K562 (cell line): ENCODE data around the gene C10orf71. TPM values are rescaled to one million over a fixed set of nuclear protein-coding genes. Genes with fewer than 3 reads are reported as not detected.

Source experiments
- ATAC-seq: fragments of 200-7000 bp; cut with Tn5 transposase; 3 replicates; pipeline ENCODE4 v1.9.1; 2020; ENCODE audit warnings: moderate library complexity
- BruUV-seq: library from RNA; stranded (reverse); fragments of 400-500 nt; replicated peaks from 2 replicates; lab custom pipeline; 2021; lab: Mats Ljungman, UMichigan
- CTCF ChIA-PET: fragments of 300-600 bp; formaldehyde crosslinking; extraction: SDS; loops from one replicate; lab custom pipeline; 2021; ENCODE audit warnings: low intra/inter-chr PET ratio; lab: Yijun Ruan, JAX
- POLR2A ChIA-PET: fragments of 300-600, 350-650 bp; sonication (Branson Sonifier 250); formaldehyde crosslinking; extraction: SDS; loops from one replicate; lab custom pipeline; 2021; ENCODE audit warnings: antibody characterized with exemption, inconsistent platforms; lab: Yijun Ruan, JAX
- DNase-seq, 4 experiments: peaks; one replicate each; pipeline versions ENCODE4 v3.0.0 to v3.0.0-alpha.2; 2011 to 2018; ENCODE audit warnings: low spot score in 3 of 4, mixed read lengths in 3 of 4; ENCODE audit errors: extremely low read depth in 1 of 4
- FAIRE-seq: peaks from 2 replicates; lab custom pipeline; 2011; peaks lifted over from hg19 to GRCh38; lab: Jason Lieb, UNC
- H2AFZ ChIP-seq: 2 replicates; pipeline ENCODE4 v1.6.0; 2011; ENCODE audit warnings: low read depth, low read length, control low read depth, inconsistent platforms
- H3K27ac ChIP-seq: fragments of 200-600 bp; 3 replicates; pipeline ENCODE4 v1.8.0; 2011; ENCODE audit warnings: low read depth, mild to moderate bottlenecking, control low read depth, inconsistent platforms, low read length, moderate library complexity, mixed read lengths; ENCODE audit errors: extremely low read depth
- H3K27me3 ChIP-seq, 2 experiments: fragments of 300-600 bp in 1 of 2; 2 replicates in 1 of 2; 3 replicates in 1 of 2; pipeline versions ENCODE4 v1.6.0 to v1.8.0; 2011; ENCODE audit warnings: inconsistent platforms in 2 of 2, low read length in 2 of 2, mild to moderate bottlenecking in 1 of 2, mixed read lengths in 1 of 2, moderate library complexity in 1 of 2; ENCODE audit not compliant: control insufficient read depth in 2 of 2, insufficient read depth in 2 of 2
- H3K36me3 ChIP-seq: fragments of 300-600 bp; 3 replicates; pipeline ENCODE4 v1.8.0; 2011; ENCODE audit warnings: mild to moderate bottlenecking, low read length, inconsistent platforms; ENCODE audit not compliant: control insufficient read depth, insufficient read depth
- H3K4me1 ChIP-seq, 2 experiments: fragments of 200-600 bp in 1 of 2; replicated peaks in 1 of 2; 2 replicates in 1 of 2; 3 replicates in 1 of 2; pipeline versions ENCODE4 v1.5.1 to v1.8.0; 2011; ENCODE audit warnings: inconsistent platforms in 2 of 2, low read length in 2 of 2, mild to moderate bottlenecking in 1 of 2, mixed read lengths in 1 of 2, moderate library complexity in 1 of 2; ENCODE audit not compliant: control insufficient read depth in 2 of 2, insufficient read depth in 2 of 2
- H3K4me2 ChIP-seq: 2 replicates; pipeline ENCODE4 v1.6.1; 2011; ENCODE audit warnings: low read length, control low read depth, inconsistent platforms, mixed read lengths; ENCODE audit not compliant: insufficient read depth
- H3K4me3 ChIP-seq: fragments of 200-600 bp; sonication (generic), shearing (Covaris generic); 2 replicates; pipeline ENCODE4 v1.5.1; 2016; ENCODE audit warnings: control low read depth, inconsistent platforms
- H3K79me2 ChIP-seq: fragments of 200-600 bp; 3 replicates; pipeline ENCODE4 v1.8.0; 2011; ENCODE audit warnings: low read length, inconsistent platforms; ENCODE audit not compliant: control insufficient read depth, insufficient read depth
- H3K9ac ChIP-seq, 2 experiments: 2 replicates each; pipeline versions ENCODE4 v1.6.0 to v1.6.1; 2011; ENCODE audit warnings: low read depth in 2 of 2, low read length in 2 of 2, control low read depth in 1 of 2, inconsistent platforms in 1 of 2, mild to moderate bottlenecking in 1 of 2, mixed read lengths in 1 of 2; ENCODE audit not compliant: insufficient read depth in 1 of 2
- H3K9me1 ChIP-seq: one replicate; pipeline ENCODE4 v1.6.0; 2011; ENCODE audit warnings: inconsistent platforms, mild to moderate bottlenecking, low read length, moderate library complexity; ENCODE audit not compliant: control insufficient read depth, insufficient read depth
- H3K9me3 ChIP-seq: replicated peaks from 2 replicates; pipeline ENCODE4 v1.5.1; 2011; ENCODE audit warnings: low read depth, low read length, inconsistent platforms; ENCODE audit not compliant: control insufficient read depth, insufficient read depth
- H4K20me1 ChIP-seq: replicated peaks from 2 replicates; pipeline ENCODE4 v1.6.1; 2011; ENCODE audit warnings: low read length, inconsistent platforms, mixed read lengths; ENCODE audit not compliant: control insufficient read depth, insufficient read depth
- CC2D1A ChIP-seq: fragments of 450-650 bp; IDR thresholded peaks from 2 replicates; pipeline ENCODE4 v1.6.1; 2017; ENCODE audit warnings: mild to moderate bottlenecking
- ELK3 ChIP-seq: fragments of 450-650 bp; formaldehyde crosslinking; IDR thresholded peaks from 2 replicates; pipeline ENCODE4 v1.4.0; 2020; ENCODE audit warnings: mild to moderate bottlenecking
- GABPB2 ChIP-seq: fragments of 250-450 bp; sonication (Bioruptor Pico); conservative IDR thresholded peaks from 2 replicates; pipeline ENCODE4 v1.5.1; 2021; ENCODE audit warnings: mild to moderate bottlenecking
- HLTF ChIP-seq: fragments of 450-650 bp; IDR thresholded peaks from 2 replicates; pipeline ENCODE4 v1.6.1; 2016
- NFE2 ChIP-seq: IDR thresholded peaks from 2 replicates; pipeline ENCODE4 v1.6.1; 2014; ENCODE audit warnings: antibody characterized with exemption, low read depth
- PHB2 ChIP-seq: fragments of 450-650 bp; IDR thresholded peaks from 2 replicates; pipeline ENCODE4 v1.6.1; 2017; ENCODE audit warnings: low read depth
- SMC3 ChIP-seq: conservative IDR thresholded peaks from 2 replicates; pipeline ENCODE4 v1.6.1; 2011; ENCODE audit warnings: low read depth, low read length, improper control_type of control experiment; ENCODE audit not compliant: insufficient read depth
- SP2 ChIP-seq: IDR thresholded peaks from 2 replicates; pipeline ENCODE4 v1.6.1; 2011; ENCODE audit warnings: mild to moderate bottlenecking, low read depth, low read length, moderate library complexity; ENCODE audit not compliant: poor library complexity, severe bottlenecking; ENCODE audit errors: extremely low read depth
- TBL1XR1 ChIP-seq, 2 experiments: IDR thresholded peaks; 2 replicates each; pipeline ENCODE4 v1.6.1; 2012; ENCODE audit warnings: improper control_type of control experiment in 2 of 2, low read length in 2 of 2, mild to moderate bottlenecking in 1 of 2
- TRIM24 ChIP-seq, 2 experiments: fragments of 450-650 bp; IDR thresholded peaks; 2 replicates each; pipeline ENCODE4 v1.6.1; 2016
- TSC22D4 ChIP-seq: fragments of 450-650 bp; IDR thresholded peaks from 2 replicates; pipeline ENCODE4 v1.6.1; 2016; ENCODE audit warnings: missing genetic modification characterization, missing biosample characterization, control low read depth
- U2AF1 ChIP-seq: fragments of 200-400 bp; formaldehyde crosslinking; optimal IDR thresholded peaks from 2 replicates; pipeline ENCODE3; 2017; ENCODE audit warnings: mild to moderate bottlenecking, low read depth, low read length, moderate library complexity
- ZBTB5 ChIP-seq: fragments of 450-650 bp; IDR thresholded peaks from 2 replicates; pipeline ENCODE4 v1.6.1; 2017; ENCODE audit warnings: antibody characterized with exemption
- ZC3H8 ChIP-seq: fragments of 450-650 bp; IDR thresholded peaks from 2 replicates; pipeline ENCODE4 v1.6.1; 2017
- ZFP91 ChIP-seq: sonication (generic); formaldehyde crosslinking; IDR thresholded peaks from 2 replicates; pipeline ENCODE4 v1.8.0; 2022; ENCODE audit warnings: mild to moderate bottlenecking, missing genetic modification reagents
- ZKSCAN8 ChIP-seq: fragments of 200-800 bp; sonication (Bioruptor generic); IDR thresholded peaks from 2 replicates; pipeline ENCODE4 v1.6.1; 2016; ENCODE audit warnings: missing genetic modification characterization, missing compliant biosample characterization
- ZNF217 ChIP-seq: sonication (generic); formaldehyde crosslinking; IDR thresholded peaks from 2 replicates; pipeline ENCODE4 v1.8.0; 2022; ENCODE audit warnings: mild to moderate bottlenecking, missing genetic modification reagents
- ZNF699 ChIP-seq: fragments of 250-450 bp; sonication (Bioruptor Pico); IDR thresholded peaks from 2 replicates; pipeline ENCODE4 v1.8.0; 2021; ENCODE audit warnings: mild to moderate bottlenecking, moderate library complexity; ENCODE audit not compliant: insufficient replicate concordance
- WGBS: fragments of 100-300 bp; shearing (Covaris generic); methylation state at CpG from one replicate; pipeline ENCODE4 v1.1.6; 2016; ENCODE audit warnings: low coverage, mixed read lengths; ENCODE audit not compliant: insufficient coverage; ENCODE audit errors: missing lambda C conversion rate; 5-methylcytosine and 5-hydroxymethylcytosine counted together
- in situ Hi-C: fragments of 300-500 bp; cut with MboI; formaldehyde crosslinking; loops from 4 replicates; pipeline ENCODE4 v1.15.0; 2018; ENCODE audit warnings: inconsistent platforms, mixed read lengths
- intact Hi-C: fragments of 100-400 bp; cut with micrococcal nuclease; formaldehyde crosslinking; loops from 2 replicates; pipeline ENCODE4 v1.14.2; 2022
- polyA plus RNA-seq, 8 experiments: library from polyadenylated mRNA; depleted of rRNA in 4 of 8; stranded (reverse) in 5 of 8; unstranded in 3 of 8; fragments of >200 nt; fragmentation: Nextera tagmentation in 2 of 8; fragmentation: Illumina TruSeq in 1 of 8; extraction: Ambion mirVana in 2 of 8; extraction: Trizol in 1 of 8; gene quantifications; 2 replicates each; pipeline versions ENCODE4 v1.2.1 to v1.2.3, GENCODE V29; 2011 to 2014; ENCODE audit warnings: inconsistent platforms in 1 of 8, missing spikeins in 1 of 8
- total RNA-seq, 7 experiments: library from RNA; depleted of rRNA in 6 of 7; stranded (reverse); fragments of >200 nt in 6 of 7; fragmentation: Illumina TruSeq in 2 of 7; extraction: Trizol in 2 of 7; gene quantifications; 2 replicates each; pipeline versions ENCODE4 v1.2.1 to v1.2.3, GENCODE V29; 2011 to 2021; ENCODE audit warnings: low replicate concordance in 1 of 7

The C10orf71 gene
- total and polyA plus RNA-seq, 9 of the 15 experiments (the other 6 are each of a cell fraction or from before 2014, with no cell fraction given) = 0.06 to 4.5 (median 1.3) TPM

GRCh38 chr10:49295297-49295696, 3.7 kb upstream of the C10orf71 start (continued):
- TF ChIP-seq ELK3 (CRISPR knock-in tag) = no peak
- TF ChIP-seq PHB2 = no peak
- no peak for TF ChIP-seq TSC22D4
- TF ChIP-seq CC2D1A = no peak
- TF ChIP-seq U2AF1 = no peak
- no peak for TF ChIP-seq ZNF699 (CRISPR knock-in tag)
- no peak for TF ChIP-seq ZNF217 (CRISPR knock-in tag)
- TF ChIP-seq ZKSCAN8 = no peak

GRCh38 chr10:49296382-49296781, 2.6 kb upstream of the C10orf71 start:
- H3K27me3 ChIP-seq = no peaks in the 10 kb centered on the region
- no peak overlapping the region for H3K9ac ChIP-seq
- WGBS = 82% methylated on average over 7 of the region's 7 CpGs
- no peaks in the 10 kb centered on the region for H3K36me3 ChIP-seq
- H4K20me1 ChIP-seq = no peaks in the 10 kb centered on the region
- DNase-seq (no peak), FAIRE-seq (no peak)
- POLR2A ChIA-PET = interaction anchor here (0.6 to 1.8 kb wide), 11 partner anchors 9 to 526 kb away, joined by 3 to 8 read pairs (median 4); no protein-coding TSS in a partner anchor
- CTCF ChIA-PET = no interaction called here
- peaks cover 32% of the 10 kb centered on the region for H3K79me2 ChIP-seq
- peaks cover 34 to 43% of the 10 kb centered on the region in 2 experiments for H3K4me1 ChIP-seq
- H2AFZ ChIP-seq = no peak overlapping the region
- no peak overlapping the region for H3K4me3 ChIP-seq
- no peak overlapping the region for H3K27ac ChIP-seq
- no peak overlapping the region for H3K4me2 ChIP-seq
- TF ChIP-seq HLTF (no peak), SP2 (no peak), NFE2 (no peak), ZBTB5 (no peak), ZC3H8 (no peak), TRIM24 (IDR thresholded peaks at IDR 0.05) (no peak), TBL1XR1 (IDR thresholded peaks at IDR 0.05; ENCODE audit: low read length in 2 of 2) (no peak), ZFP91 (CRISPR knock-in tag) (no peak), SMC3 (no peak), GABPB2 (CRISPR knock-in tag) (no peak)
- TF ChIP-seq, all 486 proteins: peak for 0
- intact Hi-C loops (no loop called here), in situ Hi-C loops (no loop called here)
- no peaks in the 10 kb centered on the region for H3K9me1 ChIP-seq
- BruUV-seq = no TSS peak
- ATAC-seq = no peak
- no peaks in the 10 kb centered on the region for H3K9me3 ChIP-seq
